KMS-11 (cell line): ENCODE measurements around the gene STX18.

Source experiments
- H2AFZ ChIP-seq: fragments of 200-600 bp; sonication (generic); 2 replicates; pipeline ENCODE4 v1.6.1; 2016; ENCODE audit warnings: antibody characterized with exemption, mixed run types, low read depth
- H3K27ac ChIP-seq: fragments of 200-600 bp; sonication (generic); 2 replicates; pipeline ENCODE4 v1.6.1; 2016; ENCODE audit warnings: mild to moderate bottlenecking, mixed run types
- H3K27me3 ChIP-seq: fragments of 200-600 bp; sonication (generic); 2 replicates; pipeline ENCODE4 v1.6.1; 2017; ENCODE audit warnings: mild to moderate bottlenecking, low read depth, mixed run types, moderate library complexity; ENCODE audit not compliant: insufficient read depth
- H3K36me3 ChIP-seq: fragments of 200-600 bp; sonication (generic); 2 replicates; pipeline ENCODE4 v1.6.1; 2017; ENCODE audit warnings: mild to moderate bottlenecking, mixed run types; ENCODE audit not compliant: insufficient read depth
- H3K4me1 ChIP-seq: fragments of 200-600 bp; sonication (generic); 2 replicates; pipeline ENCODE4 v1.6.1; 2016; ENCODE audit warnings: mild to moderate bottlenecking, low read depth, mixed run types; ENCODE audit not compliant: poor library complexity, severe bottlenecking
- H3K4me2 ChIP-seq: fragments of 200-600 bp; sonication (generic); 2 replicates; pipeline ENCODE4 v1.7.0; 2016; ENCODE audit warnings: mild to moderate bottlenecking, mixed run types
- H3K4me3 ChIP-seq: fragments of 200-600 bp; sonication (generic); IDR thresholded peaks from 2 replicates; pipeline ENCODE4 v1.6.1; 2017; ENCODE audit warnings: low read depth, low read length, mixed read lengths; ENCODE audit not compliant: insufficient read depth
- H3K79me2 ChIP-seq: fragments of 200-600 bp; sonication (generic); 2 replicates; pipeline ENCODE4 v1.6.1; 2016; ENCODE audit warnings: low read depth, mixed run types; ENCODE audit not compliant: insufficient read depth
- H3K9ac ChIP-seq: fragments of 200-600 bp; sonication (generic); 2 replicates; pipeline ENCODE4 v1.6.1; 2016; ENCODE audit warnings: mild to moderate bottlenecking, mixed run types
- H4K20me1 ChIP-seq: fragments of 200-600 bp; sonication (generic); 2 replicates; pipeline ENCODE4 v1.6.1; 2016; ENCODE audit warnings: mild to moderate bottlenecking, mixed run types; ENCODE audit not compliant: insufficient read depth
- TF ChIP-seq, protein P1 (sequence below): fragments of 200-600 bp; sonication (generic); conservative IDR thresholded peaks from 2 replicates; pipeline ENCODE4 v1.6.1; 2017; ENCODE audit warnings: low read depth, mild to moderate bottlenecking, antibody characterized with exemption, low read length, moderate library complexity, mixed read lengths

STX18 gene

GRCh38 chr4:4533461-4534169 lies 8.2 kb downstream of the STX18 start:
- H3K9ac ChIP-seq, result no peak overlapping the region
- H2AFZ ChIP-seq, result no peak overlapping the region
- no peak overlapping the region for H3K4me2 ChIP-seq
- H3K36me3 ChIP-seq, result no peaks in the 10 kb centered on the region
- H3K27me3 ChIP-seq, result no peaks in the 10 kb centered on the region
- H3K4me1 ChIP-seq, result no peaks in the 10 kb centered on the region
- TF ChIP-seq, protein P1, sequence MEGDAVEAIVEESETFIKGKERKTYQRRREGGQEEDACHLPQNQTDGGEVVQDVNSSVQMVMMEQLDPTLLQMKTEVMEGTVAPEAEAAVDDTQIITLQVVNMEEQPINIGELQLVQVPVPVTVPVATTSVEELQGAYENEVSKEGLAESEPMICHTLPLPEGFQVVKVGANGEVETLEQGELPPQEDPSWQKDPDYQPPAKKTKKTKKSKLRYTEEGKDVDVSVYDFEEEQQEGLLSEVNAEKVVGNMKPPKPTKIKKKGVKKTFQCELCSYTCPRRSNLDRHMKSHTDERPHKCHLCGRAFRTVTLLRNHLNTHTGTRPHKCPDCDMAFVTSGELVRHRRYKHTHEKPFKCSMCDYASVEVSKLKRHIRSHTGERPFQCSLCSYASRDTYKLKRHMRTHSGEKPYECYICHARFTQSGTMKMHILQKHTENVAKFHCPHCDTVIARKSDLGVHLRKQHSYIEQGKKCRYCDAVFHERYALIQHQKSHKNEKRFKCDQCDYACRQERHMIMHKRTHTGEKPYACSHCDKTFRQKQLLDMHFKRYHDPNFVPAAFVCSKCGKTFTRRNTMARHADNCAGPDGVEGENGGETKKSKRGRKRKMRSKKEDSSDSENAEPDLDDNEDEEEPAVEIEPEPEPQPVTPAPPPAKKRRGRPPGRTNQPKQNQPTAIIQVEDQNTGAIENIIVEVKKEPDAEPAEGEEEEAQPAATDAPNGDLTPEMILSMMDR, result no peak
- no peak overlapping the region for H3K27ac ChIP-seq
- no peaks in the 10 kb centered on the region for H4K20me1 ChIP-seq
- H3K4me3 ChIP-seq, result no peak overlapping the region
- no peaks in the 10 kb centered on the region for H3K79me2 ChIP-seq

GRCh38 chr4:4532371-4533154 lies 9.3 kb downstream of the STX18 start:
- Histone ChIP-seq H4K20me1 (no peaks in the 10 kb centered on the region), H3K4me2 (no peak overlapping the region), H3K27me3 (no peaks in the 10 kb centered on the region), H2AFZ (no peak overlapping the region), H3K79me2 (no peaks in the 10 kb centered on the region), H3K9ac (no peak overlapping the region), H3K27ac (no peak overlapping the region), H3K4me1 (no peaks in the 10 kb centered on the region), H3K4me3 (no peak overlapping the region), H3K36me3 (no peaks in the 10 kb centered on the region)
- TF ChIP-seq, protein P1, result no peak

DNA sequence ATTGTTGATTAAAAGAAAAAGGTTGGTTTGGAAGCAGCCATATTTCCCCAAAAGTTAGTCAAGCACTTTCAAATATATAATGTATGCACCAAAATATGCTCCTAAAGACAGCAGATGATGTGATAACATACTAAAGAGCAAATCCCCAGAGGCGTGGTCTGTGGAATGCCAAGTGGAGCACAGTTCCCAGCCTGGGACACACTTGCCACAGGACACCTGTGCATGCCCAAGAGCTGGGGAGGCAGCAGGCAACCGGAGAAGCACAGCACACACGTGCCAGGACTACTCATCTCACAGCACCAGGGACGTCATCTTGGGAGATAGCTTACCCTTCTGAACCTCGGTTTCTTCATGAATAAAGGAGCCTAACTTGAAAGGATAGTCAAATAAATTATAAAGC lies 12.5 kb downstream of the STX18 start:
- H3K4me3 ChIP-seq, result no peak overlapping the region
- H3K9ac ChIP-seq, result no peak overlapping the region
- H3K4me2 ChIP-seq, result no peak overlapping the region
- TF ChIP-seq, protein P1, result no peak
- no peak overlapping the region for H3K27ac ChIP-seq
- H3K27me3 ChIP-seq, result no peaks in the 10 kb centered on the region
- H3K36me3 ChIP-seq, result no peaks in the 10 kb centered on the region
- H3K79me2 ChIP-seq, result no peaks in the 10 kb centered on the region
- no peak overlapping the region for H2AFZ ChIP-seq
- peaks cover 7% of the 10 kb centered on the region for H3K4me1 ChIP-seq
- H4K20me1 ChIP-seq, result no peaks in the 10 kb centered on the region

GRCh38 chr4:4526401-4526800 lies 15.4 kb downstream of the STX18 start:
- H2AFZ ChIP-seq, result no peak overlapping the region
- H3K9ac ChIP-seq, result no peak overlapping the region
- H3K4me2 ChIP-seq, result no peak overlapping the region
- no peak overlapping the region for H3K27ac ChIP-seq
- no peaks in the 10 kb centered on the region for H3K36me3 ChIP-seq
- no peak overlapping the region for H3K4me3 ChIP-seq
- H3K79me2 ChIP-seq, result no peaks in the 10 kb centered on the region
- H3K27me3 ChIP-seq, result no peaks in the 10 kb centered on the region
- H3K4me1 ChIP-seq, result peaks cover 7% of the 10 kb centered on the region
- TF ChIP-seq, protein P1, result no peak
- no peaks in the 10 kb centered on the region for H4K20me1 ChIP-seq
